WERI-Rb-1 (cell line): ENCODE measurements around the gene BMP4.

Experiments used
- DNase-seq: peaks from one replicate; pipeline ENCODE4 v3.0.0-alpha.2; 2020
- H3K27ac ChIP-seq: fragments of 250-450 bp; sonication (Bioruptor Pico); 2 replicates; pipeline ENCODE4 v1.5.1; 2020; ENCODE audit warnings: mild to moderate bottlenecking, moderate library complexity
- H3K27me3 ChIP-seq: fragments of 250-450 bp; sonication (Bioruptor Pico); 2 replicates; pipeline ENCODE4 v1.5.1; 2021; ENCODE audit warnings: mild to moderate bottlenecking, low read depth, moderate library complexity; ENCODE audit not compliant: insufficient read depth, severe bottlenecking
- H3K36me3 ChIP-seq: fragments of 250-450 bp; sonication (Bioruptor Pico); 2 replicates; pipeline ENCODE4 v1.5.1; 2020; ENCODE audit warnings: mild to moderate bottlenecking, moderate library complexity
- H3K4me3 ChIP-seq: 2 replicates; pipeline ENCODE4 v1.5.1; 2011; ENCODE audit warnings: low read depth, mild to moderate bottlenecking, control low read depth, low read length
- H3K9me3 ChIP-seq: fragments of 250-450 bp; sonication (Bioruptor Pico); 2 replicates; pipeline ENCODE4 v1.5.1; 2021; ENCODE audit warnings: mild to moderate bottlenecking, moderate library complexity; ENCODE audit not compliant: severe bottlenecking
- TF ChIP-seq, protein P1 (sequence below): IDR thresholded peaks from 2 replicates; pipeline ENCODE4 v1.5.1; 2011; ENCODE audit warnings: low read depth, mild to moderate bottlenecking, control low read depth, inconsistent platforms, low read length

The BMP4 gene

DNA sequence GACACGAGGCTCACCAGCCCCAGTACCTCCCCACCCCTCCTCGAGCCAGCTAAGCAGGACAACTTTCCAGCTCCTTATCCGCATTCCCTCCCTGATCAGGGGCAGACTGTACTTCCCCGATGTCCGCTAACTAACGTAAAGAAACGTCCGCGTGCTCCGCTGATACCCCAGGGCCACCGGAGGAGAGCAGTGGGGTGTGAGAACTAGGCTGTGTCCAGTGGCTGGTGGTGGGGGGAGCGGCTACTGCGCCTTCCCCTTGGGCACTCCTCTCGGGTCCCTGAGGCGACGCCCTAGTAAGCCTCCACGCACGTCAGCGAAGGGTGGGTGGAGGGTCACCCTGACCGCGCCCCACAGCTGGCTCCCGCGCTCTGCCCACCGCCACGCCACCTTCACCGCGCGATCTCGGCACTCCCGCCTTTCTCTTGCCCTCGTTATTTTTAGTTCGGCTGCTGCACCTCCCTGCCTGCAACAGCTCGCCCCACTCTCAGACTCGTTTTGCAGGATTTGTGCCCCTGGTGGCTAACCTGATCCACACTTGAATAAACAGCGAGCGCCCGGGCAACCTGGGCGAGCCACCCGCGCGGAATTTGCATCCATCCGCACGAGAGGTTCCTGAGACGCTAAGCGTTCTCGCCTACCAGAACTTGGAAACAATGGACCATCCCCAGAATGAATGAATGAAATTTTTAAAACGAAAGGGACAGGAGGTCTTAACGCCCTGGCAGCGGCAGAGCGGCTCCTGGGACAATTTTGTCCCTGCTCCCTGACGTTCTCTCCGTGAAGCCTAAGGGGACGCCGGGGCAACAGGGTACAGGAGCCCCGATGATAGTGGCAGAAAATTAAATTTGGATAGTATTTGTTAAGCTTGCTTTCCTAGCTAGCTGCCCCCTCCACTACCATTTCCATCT lies 6.9 kb upstream of the BMP4 start:
- Histone ChIP-seq H3K9me3 (peaks cover 3% of the 10 kb centered on the region), H3K36me3 (no peaks in the 10 kb centered on the region), H3K27me3 (peaks cover 76% of the 10 kb centered on the region), H3K27ac (no peak overlapping the region), H3K4me3 (no peak overlapping the region)
- no peak for DNase-seq
- TF ChIP-seq, protein P1, sequence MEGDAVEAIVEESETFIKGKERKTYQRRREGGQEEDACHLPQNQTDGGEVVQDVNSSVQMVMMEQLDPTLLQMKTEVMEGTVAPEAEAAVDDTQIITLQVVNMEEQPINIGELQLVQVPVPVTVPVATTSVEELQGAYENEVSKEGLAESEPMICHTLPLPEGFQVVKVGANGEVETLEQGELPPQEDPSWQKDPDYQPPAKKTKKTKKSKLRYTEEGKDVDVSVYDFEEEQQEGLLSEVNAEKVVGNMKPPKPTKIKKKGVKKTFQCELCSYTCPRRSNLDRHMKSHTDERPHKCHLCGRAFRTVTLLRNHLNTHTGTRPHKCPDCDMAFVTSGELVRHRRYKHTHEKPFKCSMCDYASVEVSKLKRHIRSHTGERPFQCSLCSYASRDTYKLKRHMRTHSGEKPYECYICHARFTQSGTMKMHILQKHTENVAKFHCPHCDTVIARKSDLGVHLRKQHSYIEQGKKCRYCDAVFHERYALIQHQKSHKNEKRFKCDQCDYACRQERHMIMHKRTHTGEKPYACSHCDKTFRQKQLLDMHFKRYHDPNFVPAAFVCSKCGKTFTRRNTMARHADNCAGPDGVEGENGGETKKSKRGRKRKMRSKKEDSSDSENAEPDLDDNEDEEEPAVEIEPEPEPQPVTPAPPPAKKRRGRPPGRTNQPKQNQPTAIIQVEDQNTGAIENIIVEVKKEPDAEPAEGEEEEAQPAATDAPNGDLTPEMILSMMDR = 0 out of 2 replicates have a peak, but pooled peaks have one; percentile 2

DNA sequence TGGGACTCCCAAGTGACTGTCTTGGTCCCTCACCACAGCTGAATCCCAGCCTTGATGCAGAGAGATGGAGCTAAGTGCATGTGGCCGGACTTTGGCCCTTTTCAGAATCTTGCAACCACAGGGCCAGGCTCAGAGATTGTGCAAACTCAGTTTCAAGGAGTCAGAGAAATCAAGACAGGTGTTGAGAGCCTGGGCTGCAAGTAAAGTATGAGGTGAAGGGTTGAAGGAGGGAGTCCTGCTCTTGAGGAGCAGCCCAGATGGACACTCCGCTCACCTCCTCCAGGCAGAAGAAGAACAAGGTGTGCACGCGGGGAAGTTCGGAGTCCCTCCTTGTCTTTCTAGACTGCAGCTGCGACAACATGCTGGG lies 6.3 kb upstream of the BMP4 start:
- Histone ChIP-seq H3K36me3 (no peaks in the 10 kb centered on the region), H3K9me3 (peaks cover 3% of the 10 kb centered on the region), H3K27ac (no peak overlapping the region), H3K27me3 (peaks cover 82% of the 10 kb centered on the region), H3K4me3 (no peak overlapping the region)
- DNase-seq = no peak
- TF ChIP-seq, protein P1 = no peak

DNA sequence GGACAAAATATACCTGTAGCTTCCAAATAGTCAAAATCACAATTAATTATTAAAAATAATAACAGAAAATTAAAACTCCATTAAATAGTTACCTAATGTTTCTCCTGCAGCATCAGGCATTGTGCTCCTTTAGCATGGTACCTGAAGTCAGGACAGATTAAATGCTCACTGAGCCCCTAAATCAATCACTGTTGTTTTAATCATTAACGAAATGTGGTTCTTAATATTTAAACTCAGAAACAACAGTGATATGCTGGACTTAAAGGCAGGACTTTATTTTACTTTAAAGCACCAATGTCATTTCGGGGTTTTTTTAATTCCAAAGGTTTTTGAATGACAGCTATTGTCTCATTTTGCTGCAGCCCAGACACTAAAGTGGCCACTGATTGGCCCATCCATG lies 2.0 kb upstream of the BMP4 start:
- Histone ChIP-seq H3K9me3 (peaks cover 23% of the 10 kb centered on the region), H3K4me3 (no peak overlapping the region), H3K36me3 (no peaks in the 10 kb centered on the region), H3K27me3 (peaks cover 96% of the 10 kb centered on the region), H3K27ac (no peak overlapping the region)
- no peak for DNase-seq
- TF ChIP-seq, protein P1 = no peak

DNA sequence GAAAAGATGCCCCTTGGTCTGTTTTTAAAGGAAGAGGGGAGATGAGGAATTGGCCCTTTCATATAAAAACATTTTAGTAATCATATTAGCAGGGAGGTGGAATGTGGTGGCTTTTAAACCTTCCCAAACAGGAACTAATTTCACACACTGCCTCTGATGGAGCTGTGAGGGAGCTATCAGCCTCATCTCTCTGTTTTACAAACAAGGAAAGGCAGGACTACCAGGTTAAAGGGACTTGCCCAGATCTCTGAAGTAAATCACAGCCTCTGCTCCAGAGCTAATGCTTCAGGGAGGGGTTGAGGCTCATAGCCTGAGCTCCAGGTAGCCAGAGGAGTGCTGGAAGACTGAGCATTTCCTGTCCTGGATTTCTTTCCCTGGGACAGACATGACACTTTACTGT lies 1.1 kb upstream of the BMP4 start:
- TF ChIP-seq, protein P1 = no peak
- peaks cover 94% of the 10 kb centered on the region for H3K27me3 ChIP-seq
- H3K4me3 ChIP-seq = no peak overlapping the region
- peaks cover 23% of the 10 kb centered on the region for H3K9me3 ChIP-seq
- no peak overlapping the region for H3K27ac ChIP-seq
- no peak for DNase-seq
- H3K36me3 ChIP-seq = no peaks in the 10 kb centered on the region

DNA sequence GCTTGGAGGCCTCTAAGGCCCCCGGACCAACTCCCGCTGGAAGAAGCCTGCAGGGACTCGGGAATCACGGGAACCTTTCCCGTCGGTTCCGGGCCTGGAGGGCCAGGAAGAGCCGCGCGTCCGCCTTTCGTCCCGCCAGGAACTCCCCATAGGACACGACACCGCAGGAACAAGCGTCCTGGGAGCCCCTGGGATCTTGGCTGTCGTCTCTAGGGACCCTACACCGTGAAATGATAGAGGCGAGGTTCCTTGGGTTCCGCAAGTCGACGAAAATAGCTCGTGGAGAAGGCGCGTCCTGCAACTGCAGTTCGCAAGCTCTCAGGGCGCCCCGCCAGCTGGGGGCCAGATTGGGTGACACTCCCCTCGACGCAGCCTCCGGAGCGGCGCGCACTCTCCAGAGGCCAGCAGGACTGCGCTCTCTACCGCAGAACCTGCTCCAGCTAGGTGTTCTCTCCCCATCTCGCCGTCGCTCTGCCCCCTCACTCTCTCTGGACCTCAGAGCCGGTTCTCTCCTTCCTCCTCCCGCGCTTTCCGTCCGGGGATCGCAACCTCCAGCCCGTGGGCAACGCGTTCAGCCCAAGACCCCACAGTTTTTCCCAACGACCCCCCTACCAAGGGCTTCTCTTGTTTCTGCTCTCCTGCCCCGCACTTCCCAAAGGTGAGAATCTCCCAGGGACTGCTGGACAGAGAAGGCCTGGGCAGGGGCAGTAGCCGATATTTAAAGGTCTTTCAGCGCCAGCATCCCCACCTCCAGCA lies 776 bp downstream of the BMP4 start:
- H3K27ac ChIP-seq = no peak overlapping the region
- peaks cover 23% of the 10 kb centered on the region for H3K9me3 ChIP-seq
- H3K36me3 ChIP-seq = no peaks in the 10 kb centered on the region
- no peak for DNase-seq
- peaks cover 96% of the 10 kb centered on the region for H3K27me3 ChIP-seq
- no peak overlapping the region for H3K4me3 ChIP-seq
- TF ChIP-seq, protein P1 = no peak
